ENCODE results near the gene CNOT3. TPM values are rescaled to one million over a fixed set of nuclear protein-coding genes. Genes with fewer than 3 reads are reported as not detected.

The CNOT3 gene
- 7.3 and 9.2 TPM in 2 replicates for total RNA-seq

DNA sequence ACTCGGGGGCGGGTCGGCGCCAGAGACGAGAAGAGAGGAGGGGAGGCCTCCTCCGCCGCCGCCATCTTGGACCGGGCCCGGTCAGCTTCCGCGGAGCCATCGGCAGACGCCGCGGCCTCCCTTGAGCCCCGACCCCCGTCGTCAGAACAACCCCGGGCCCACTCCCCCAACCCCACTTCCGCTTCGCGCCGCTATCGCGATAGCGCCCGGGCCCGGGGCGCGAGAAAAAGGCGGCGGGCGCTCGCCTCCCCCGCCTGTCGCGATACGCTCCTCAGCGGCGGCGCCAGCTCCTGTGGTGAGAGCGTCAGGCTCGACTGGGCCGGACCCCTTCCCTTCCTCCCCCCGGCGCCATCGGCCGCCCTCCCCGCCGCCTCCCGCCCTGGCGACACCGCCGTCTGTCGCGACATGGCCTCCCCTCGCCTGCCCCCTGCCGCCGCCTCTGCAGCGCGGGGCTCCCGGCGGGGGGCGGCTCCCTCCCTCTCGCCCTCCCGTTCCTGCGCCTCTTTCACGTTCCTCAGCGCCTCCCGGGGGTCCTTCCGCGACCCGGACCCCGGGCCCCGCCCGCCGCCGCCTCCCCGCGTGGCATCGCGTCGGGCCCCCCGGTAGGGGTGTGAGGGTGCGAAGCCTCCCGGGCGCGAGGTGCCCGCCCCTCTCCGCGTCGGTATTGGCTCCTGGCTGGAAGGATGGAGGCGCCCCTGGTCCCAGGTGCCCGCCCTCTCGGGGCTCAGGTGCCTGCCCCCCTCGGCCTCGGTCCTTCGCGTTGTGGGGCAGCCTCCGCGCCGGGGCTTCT is at the start of gene CNOT3:
Gene CNOT3, plus strand, starts transcription at position 64 of the 790 bp plus-strand sequence. CDS start 5,217 bp downstream, outside the sequence.

GRCh38 chr19:54100561-54100960 is 37.0 kb upstream of the CNOT3 start, which contains the start of gene OSCAR:
TSS of gene OSCAR (minus strand) at chr19:54100803. CDS start at chr19:54100792, 11 bp downstream.

DNA sequence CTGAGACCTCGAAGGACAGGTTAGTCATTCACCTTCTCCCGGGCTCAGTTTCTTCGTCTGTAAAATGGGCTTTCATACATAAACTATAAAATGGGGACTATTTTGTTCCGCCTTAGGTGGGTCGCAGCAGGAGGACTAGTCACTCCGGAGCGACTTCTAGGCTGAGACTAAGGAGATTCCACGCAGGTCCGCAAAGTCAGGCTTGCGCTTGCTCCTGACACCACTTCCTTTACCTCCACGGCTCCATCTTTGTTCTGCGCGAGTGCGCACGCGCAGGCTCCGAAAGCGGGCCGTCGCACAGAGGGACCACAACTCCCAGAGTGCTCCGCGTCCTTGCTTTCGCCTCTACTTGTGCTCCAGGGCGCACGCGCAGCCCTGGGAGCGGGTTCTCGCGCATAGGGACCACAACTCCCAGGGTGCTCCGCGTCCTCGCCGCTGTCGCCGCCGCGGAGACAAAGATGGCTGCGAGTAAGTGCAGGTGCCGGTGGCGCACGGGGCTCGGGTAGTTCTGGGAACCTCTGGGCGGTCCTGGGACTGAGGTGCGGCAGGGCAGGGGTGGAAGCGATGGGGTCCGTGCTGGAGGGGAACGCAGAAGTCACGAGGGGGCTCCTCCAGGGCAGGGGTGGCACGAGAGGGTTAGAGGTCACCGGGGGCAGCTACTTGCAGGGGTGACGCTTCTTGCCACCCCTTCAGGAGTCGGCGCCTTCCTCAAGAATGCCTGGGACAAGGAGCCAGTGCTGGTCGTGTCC is 35.0 kb upstream of the CNOT3 start, which contains the start of gene NDUFA3:
Gene NDUFA3, plus strand, starts transcription at position 435 of the 749 bp plus-strand sequence. Its CDS starts 24 bp downstream, at position 459.

GRCh38 chr19:54115109-54116063 is 22.2 kb upstream of the CNOT3 start, which contains the start of the genes PRPF31 and TFPT:
TSS of gene PRPF31 (plus strand) at chr19:54115754. CDS start at chr19:54118279, 2,525 bp downstream.
TSS of gene TFPT (minus strand) at chr19:54115657. CDS start at chr19:54115269, 388 bp downstream.

DNA sequence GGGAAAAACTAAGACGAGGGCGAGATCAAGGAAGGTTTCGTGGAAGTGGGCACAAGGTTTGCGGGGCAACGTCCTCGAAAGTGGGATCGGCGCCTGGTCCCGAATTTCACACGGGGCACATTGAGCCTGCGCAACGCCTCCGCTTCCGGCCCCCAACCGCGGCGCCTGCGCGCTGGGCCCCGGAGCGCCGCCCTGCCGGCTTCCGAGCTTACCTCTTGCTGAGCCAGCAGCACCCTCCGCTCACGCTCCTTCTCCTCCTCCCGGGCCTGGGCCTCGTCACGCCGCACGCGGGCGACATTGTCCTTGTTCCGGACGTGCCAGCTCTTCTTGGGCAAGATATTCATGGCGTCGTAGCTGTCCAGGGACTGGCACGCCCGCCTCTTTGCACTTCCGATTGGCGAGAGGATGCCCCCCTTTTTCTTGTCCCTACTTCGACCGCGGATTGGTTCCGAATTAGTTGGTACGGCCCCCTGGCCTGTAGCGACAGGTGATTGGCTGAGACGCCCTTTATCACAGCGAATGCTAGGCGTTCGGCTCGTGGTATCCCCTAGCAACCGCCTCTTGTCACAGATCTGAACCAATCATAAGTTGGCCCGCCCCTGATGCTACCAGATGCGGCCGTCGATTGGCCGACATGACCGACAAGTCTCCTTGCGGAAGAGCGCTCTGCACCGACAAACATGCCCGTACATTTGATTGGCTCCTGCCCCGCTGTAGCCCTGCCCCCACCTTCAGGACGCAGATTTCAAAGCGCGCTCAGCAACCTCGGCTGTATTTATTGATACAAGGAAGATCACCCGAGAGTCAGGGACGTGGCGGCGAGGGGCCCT is 22.0 kb downstream of the CNOT3 start, which contains the start of gene LENG1:
Gene LENG1, minus strand, starts transcription at position 370 of the 830 bp plus-strand sequence. Its CDS starts 26 bp downstream, at position 344.

DNA sequence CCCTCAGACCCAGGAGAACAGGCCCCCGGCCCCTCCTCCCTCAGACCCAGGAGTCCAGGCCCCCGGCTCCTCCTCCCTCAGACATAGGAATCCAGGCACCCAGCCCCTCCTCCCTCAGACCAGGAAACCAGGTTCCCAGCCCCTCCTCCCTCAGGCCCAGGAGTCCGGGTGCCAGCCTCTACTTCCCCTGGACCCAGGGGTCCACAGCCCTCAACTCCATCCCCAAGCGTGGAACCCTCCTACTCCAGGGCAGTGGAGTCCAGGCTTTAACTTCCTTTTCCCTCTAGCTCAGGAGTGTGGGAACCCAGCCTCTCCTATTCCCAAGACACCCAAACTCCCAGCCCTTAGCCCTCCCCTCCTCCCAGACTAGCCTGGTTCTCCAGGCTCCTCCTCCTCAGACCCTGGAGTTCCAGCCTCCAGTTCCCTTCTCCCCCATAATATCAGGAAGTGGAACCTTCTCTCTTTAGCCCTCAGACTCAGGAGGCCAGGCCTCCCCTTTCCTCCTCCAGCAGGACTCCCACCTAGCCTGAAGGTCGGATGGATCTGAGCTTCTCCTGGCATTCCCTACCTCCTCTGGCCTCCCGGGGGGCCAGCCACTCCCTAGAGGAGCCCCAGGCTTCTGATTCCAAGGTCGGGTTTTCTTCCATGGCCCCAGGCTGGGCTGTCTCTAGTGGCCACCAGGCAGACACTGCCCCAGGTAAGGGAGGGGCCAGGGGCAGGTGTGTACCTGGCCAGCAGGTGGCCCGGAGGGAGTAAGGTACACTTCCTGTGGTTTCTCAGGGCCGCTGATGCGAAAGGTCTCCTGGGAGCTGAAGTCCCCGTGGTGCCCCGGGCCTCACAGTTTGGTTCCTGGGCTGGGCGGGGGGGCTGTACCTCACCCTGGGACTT is 35.2 kb downstream of the CNOT3 start, which contains the start of gene TMC4:
Gene TMC4, minus strand, starts transcription at position 690 of the 888 bp plus-strand sequence. Its CDS starts 43 bp downstream, at position 647.

GRCh38 chr19:54189145-54189734 is 51.7 kb downstream of the CNOT3 start, which contains the start of gene MBOAT7:
TSS of gene MBOAT7 (minus strand) at chr19:54189580. CDS start at chr19:54188508, 1,072 bp downstream.

GRCh38 chr19:54191011-54191810 is 53.6 kb downstream of the CNOT3 start, which contains the start of gene TSEN34:
TSS of gene TSEN34 (plus strand) at chr19:54191308. CDS start at chr19:54191365, 57 bp downstream.

Other genes with a start within 250 kb of the CNOT3 start
- gene CACNG7, start 228.5 kb upstream of the CNOT3 start, total RNA-seq = 0.98 TPM in 1 of 2 replicates, not detected in the other
- 0.20 TPM in 1 of 2 replicates, not detected in the other for gene CACNG8, start 174.8 kb upstream of the CNOT3 start, total RNA-seq
- gene CACNG6, start 146.1 kb upstream of the CNOT3 start, total RNA-seq = not detected in 2 replicates
- gene VSTM1, start 73.9 kb upstream of the CNOT3 start, total RNA-seq = not detected in 2 replicates
- not detected in 2 replicates for gene TARM1, start 56.4 kb upstream of the CNOT3 start, total RNA-seq
- gene OSCAR, start 37.0 kb upstream of the CNOT3 start, total RNA-seq = under 0.01 and 0.20 TPM in 2 replicates
- 9.9 and 12.1 TPM in 2 replicates for gene NDUFA3, start 34.9 kb upstream of the CNOT3 start, total RNA-seq
- gene TFPT, start 22.1 kb upstream of the CNOT3 start, total RNA-seq = 8.4 and 10.3 TPM in 2 replicates
- gene PRPF31, start 22.0 kb upstream of the CNOT3 start, total RNA-seq = 49.6 and 55.5 TPM in 2 replicates
- gene LENG1, start 22.0 kb downstream of the CNOT3 start, total RNA-seq = 4.3 and 4.8 TPM in 2 replicates
- not detected in 2 replicates for gene TMC4, start 35.4 kb downstream of the CNOT3 start, total RNA-seq
- 30.9 and 32.0 TPM in 2 replicates for gene MBOAT7, start 51.8 kb downstream of the CNOT3 start, total RNA-seq
- 60.8 and 64.7 TPM in 2 replicates for gene TSEN34, start 53.5 kb downstream of the CNOT3 start, total RNA-seq
- 1,299 and 2,011 TPM in 2 replicates for gene RPS9, start 63.1 kb downstream of the CNOT3 start, total RNA-seq
- gene LILRB3, start 85.2 kb downstream of the CNOT3 start, total RNA-seq = 0.20 TPM in 1 of 2 replicates, not detected in the other
- not detected in 2 replicates for gene LILRA6, start 105.0 kb downstream of the CNOT3 start, total RNA-seq
- gene LILRB5, start 119.5 kb downstream of the CNOT3 start, total RNA-seq = not detected in 2 replicates
- not detected in 2 replicates for gene LILRB2, start 143.3 kb downstream of the CNOT3 start, total RNA-seq
- gene LILRA5, start 175.4 kb downstream of the CNOT3 start, total RNA-seq = not detected in 2 replicates
- not detected in 2 replicates for gene LILRA4, start 201.4 kb downstream of the CNOT3 start, total RNA-seq
- gene LAIR1, start 227.2 kb downstream of the CNOT3 start, total RNA-seq = not detected in 2 replicates